IMR-90 (cell line): Measurements from ENCODE around the gene RBM5. TPM values are rescaled to one million over a fixed set of nuclear protein-coding genes. Genes with fewer than 3 reads are reported as not detected.
A peak's percentile ranks its signal among the peaks of the same experiment; 100 is the strongest.

Experiments
- ATAC-seq: fragments of 200-7000 bp; cut with Tn5 transposase; 2 replicates; pipeline ENCODE4 v1.9.1; 2020; ENCODE audit warnings: low read depth, mild to moderate bottlenecking, moderate library complexity
- BruUV-seq: library from RNA; stranded (reverse); fragments of 400-500 nt; replicated peaks from 2 replicates; lab custom pipeline; 2021; lab: Mats Ljungman, UMichigan
- CTCF ChIA-PET: fragments of 300-600 bp; formaldehyde crosslinking; extraction: SDS; loops from one replicate; lab custom pipeline; 2021; ENCODE audit warnings: antibody characterized with exemption; lab: Yijun Ruan, JAX
- POLR2A ChIA-PET: fragments of 300-600 bp; sonication (Branson Sonifier 250); formaldehyde crosslinking; loops from one replicate; lab custom pipeline; 2022; ENCODE audit warnings: antibody characterized with exemption; ENCODE audit not compliant: unreplicated experiment; lab: Charles Lee
- DNase-seq: peaks from one replicate; pipeline ENCODE4 v3.0.0; 2013
- H2AFZ ChIP-seq: replicated peaks from 2 replicates; pipeline ENCODE3; 2013; ENCODE audit warnings: low read length, mild to moderate bottlenecking; ENCODE audit not compliant: poor library complexity
- H2AK5ac ChIP-seq: 2 replicates; pipeline ENCODE4 v1.6.1; 2013; ENCODE audit warnings: low read depth, low read length, inconsistent platforms
- H2AK9ac ChIP-seq: replicated peaks from 2 replicates; pipeline ENCODE3; 2013; ENCODE audit warnings: mild to moderate bottlenecking, low read depth, low read length, moderate library complexity; ENCODE audit not compliant: poor library complexity
- H2BK120ac ChIP-seq: 2 replicates; pipeline ENCODE4 v1.6.1; 2013; ENCODE audit warnings: low read depth, low read length, inconsistent platforms
- H2BK15ac ChIP-seq: 3 replicates; pipeline ENCODE4 v1.6.1; 2013; ENCODE audit warnings: low read depth, low read length, inconsistent platforms
- H2BK20ac ChIP-seq: 2 replicates; pipeline ENCODE4 v1.6.1; 2013; ENCODE audit warnings: low read depth, mild to moderate bottlenecking, inconsistent platforms, low read length, moderate library complexity
- H2BK5ac ChIP-seq: 2 replicates; pipeline ENCODE4 v1.6.1; 2013; ENCODE audit warnings: mild to moderate bottlenecking, low read depth, low read length, inconsistent platforms; ENCODE audit not compliant: poor library complexity, severe bottlenecking
- H3K14ac ChIP-seq: replicated peaks from 2 replicates; pipeline ENCODE4 v1.6.1; 2013; ENCODE audit warnings: low read depth, low read length, inconsistent platforms
- H3K18ac ChIP-seq: 2 replicates; pipeline ENCODE4 v1.6.1; 2013; ENCODE audit warnings: low read depth, low read length, control low read depth
- H3K23ac ChIP-seq: 2 replicates; pipeline ENCODE4 v1.6.1; 2013; ENCODE audit warnings: low read depth, low read length, inconsistent platforms
- H3K27ac ChIP-seq: 2 replicates; pipeline ENCODE4 v1.5.1; 2013; ENCODE audit warnings: mild to moderate bottlenecking, control low read depth, low read length; ENCODE audit not compliant: insufficient read depth
- H3K27me3 ChIP-seq: 2 replicates; pipeline ENCODE4 v1.6.1; 2013; ENCODE audit warnings: low read length; ENCODE audit not compliant: control insufficient read depth, insufficient read depth
- H3K36me3 ChIP-seq: 2 replicates; pipeline ENCODE4 v1.6.1; 2013; ENCODE audit warnings: low read length, mixed read lengths; ENCODE audit not compliant: control insufficient read depth, insufficient read depth
- H3K4ac ChIP-seq: 2 replicates; pipeline ENCODE4 v1.6.1; 2013; ENCODE audit warnings: low read depth, low read length, inconsistent platforms
- H3K4me1 ChIP-seq: 2 replicates; pipeline ENCODE4 v1.6.1; 2013; ENCODE audit warnings: low read length, mixed read lengths; ENCODE audit not compliant: control insufficient read depth, insufficient read depth
- H3K4me2 ChIP-seq: 2 replicates; pipeline ENCODE4 v1.6.1; 2013; ENCODE audit warnings: low read depth, mild to moderate bottlenecking, control low read depth, low read length, moderate library complexity
- H3K4me3 ChIP-seq: 2 replicates; pipeline ENCODE4 v1.5.1; 2013; ENCODE audit warnings: low read depth, mild to moderate bottlenecking, control low read depth, low read length, moderate library complexity; ENCODE audit not compliant: insufficient read depth
- H3K56ac ChIP-seq: 2 replicates; pipeline ENCODE4 v1.6.1; 2013; ENCODE audit warnings: low read length, inconsistent platforms; ENCODE audit not compliant: insufficient read depth; ENCODE audit errors: extremely low read depth
- H3K79me1 ChIP-seq, 2 experiments: 2 replicates each; pipeline ENCODE4 v1.6.1; 2013; ENCODE audit warnings: low read length in 2 of 2, inconsistent platforms in 1 of 2, low read depth in 1 of 2
- H3K9ac ChIP-seq: 2 replicates; pipeline ENCODE4 v1.6.1; 2013; ENCODE audit warnings: low read depth, low read length, control low read depth
- H3K9me1 ChIP-seq: 2 replicates; pipeline ENCODE4 v1.6.1; 2013; ENCODE audit warnings: low read length, inconsistent platforms; ENCODE audit not compliant: insufficient read depth
- H3K9me3 ChIP-seq: 2 replicates; pipeline ENCODE4 v1.6.1; 2013; ENCODE audit warnings: low read length; ENCODE audit not compliant: control insufficient read depth, insufficient read depth
- H4K20me1 ChIP-seq: 2 replicates; pipeline ENCODE4 v1.6.1; 2013; ENCODE audit warnings: low read length, inconsistent platforms; ENCODE audit not compliant: insufficient read depth
- H4K5ac ChIP-seq: 2 replicates; pipeline ENCODE4 v1.6.1; 2013; ENCODE audit warnings: mild to moderate bottlenecking, low read depth, low read length, control low read depth
- H4K8ac ChIP-seq, 2 experiments: 2 replicates each; pipeline ENCODE4 v1.6.1; 2013; ENCODE audit warnings: low read depth in 2 of 2, low read length in 2 of 2, control low read depth in 1 of 2, inconsistent platforms in 1 of 2
- H4K91ac ChIP-seq: 2 replicates; pipeline ENCODE4 v1.6.1; 2013; ENCODE audit warnings: low read depth, low read length, inconsistent platforms; ENCODE audit not compliant: insufficient read depth
- BHLHE40 ChIP-seq: fragments of 150-350 bp; IDR thresholded peaks from 2 replicates; pipeline ENCODE4 v1.6.1; 2016; ENCODE audit warnings: mild to moderate bottlenecking, low read depth, low read length
- CEBPB ChIP-seq: IDR thresholded peaks from 2 replicates; pipeline ENCODE4 v1.6.1; 2012; ENCODE audit warnings: low read depth, low read length, improper control_type of control experiment
- CHD1 ChIP-seq: IDR thresholded peaks from 2 replicates; pipeline ENCODE4 v1.6.1; 2012; ENCODE audit warnings: low read depth, low read length, improper control_type of control experiment
- CTCF ChIP-seq: conservative IDR thresholded peaks from 2 replicates; pipeline ENCODE4 v1.5.1; 2012; ENCODE audit warnings: mild to moderate bottlenecking, low read depth, low read length, improper control_type of control experiment
- FOS ChIP-seq: fragments of 150-350 bp; IDR thresholded peaks from 2 replicates; pipeline ENCODE4 v1.6.1; 2016; ENCODE audit warnings: low read depth, low read length
- MAZ ChIP-seq: IDR thresholded peaks from 2 replicates; pipeline ENCODE4 v1.6.1; 2012; ENCODE audit warnings: low read depth, mild to moderate bottlenecking, low read length, improper control_type of control experiment, moderate library complexity, borderline replicate concordance
- MXI1 ChIP-seq: IDR thresholded peaks from 2 replicates; pipeline ENCODE4 v1.6.1; 2012; ENCODE audit warnings: low read depth, mild to moderate bottlenecking, low read length, moderate library complexity, borderline replicate concordance
- NFE2L2 ChIP-seq: fragments of 150-350 bp; IDR thresholded peaks from 2 replicates; pipeline ENCODE4 v1.6.1; 2016; ENCODE audit warnings: low read depth, mild to moderate bottlenecking, low read length
- POLR2A ChIP-seq: IDR thresholded peaks from 2 replicates; pipeline ENCODE4 v1.6.1; 2012; ENCODE audit warnings: mild to moderate bottlenecking, low read depth, low read length
- RAD21 ChIP-seq: IDR thresholded peaks from 2 replicates; pipeline ENCODE4 v1.6.1; 2012; ENCODE audit warnings: low read length, improper control_type of control experiment
- SMC3 ChIP-seq: fragments of 150-350 bp; IDR thresholded peaks from 2 replicates; pipeline ENCODE4 v1.6.1; 2016; ENCODE audit warnings: low read depth, mild to moderate bottlenecking, antibody characterized with exemption, low read length, moderate library complexity
- WGBS, 2 experiments: methylation state at CpG; one replicate each; pipeline versions ENCODE4 v1.1.5 to v1.1.7; 2013; ENCODE audit warnings: missing lambda C conversion rate in 2 of 2; ENCODE audit not compliant: insufficient read length in 1 of 2; ENCODE audit errors: extremely low coverage in 2 of 2; 5-methylcytosine and 5-hydroxymethylcytosine counted together
- dilution Hi-C: fragments of 300-500 bp; cut with HindIII; formaldehyde crosslinking; loops from one replicate; pipeline ENCODE4 v1.14.3; 2018; ENCODE audit warnings: low sequenced_read_pairs; ENCODE audit not compliant: unreplicated experiment
- in situ Hi-C: fragments of 300-500 bp; cut with MboI; formaldehyde crosslinking; loops from 3 replicates; pipeline ENCODE4 v1.14.3; 2019; ENCODE audit warnings: low sequenced_read_pairs, inconsistent platforms, mixed read lengths
- intact Hi-C: fragments of 100-400 bp; cut with micrococcal nuclease; formaldehyde crosslinking; loops from 2 replicates; pipeline ENCODE4 v1.10.0; 2022
- polyA plus RNA-seq, 3 experiments: library from polyadenylated mRNA; depleted of rRNA; stranded (reverse); fragments of >200 nt; gene quantifications; 2 replicates each; pipeline ENCODE4 v1.2.3, GENCODE V29; 2012; ENCODE audit warnings: low replicate concordance in 1 of 3
- total RNA-seq: library from RNA; depleted of rRNA; stranded (reverse); fragments of >200 nt; gene quantifications from 2 replicates; pipeline ENCODE4 v1.2.3, GENCODE V29; 2012
- TF ChIP-seq, protein P1 (sequence below): fragments of 150-350 bp; IDR thresholded peaks from 2 replicates; pipeline ENCODE4 v1.6.1; 2016; ENCODE audit warnings: low read depth, mild to moderate bottlenecking, low read length, moderate library complexity, borderline replicate concordance
- TF ChIP-seq, protein P2 (sequence below): fragments of 150-350 bp; IDR thresholded peaks from 2 replicates; pipeline ENCODE4 v1.6.1; 2017; ENCODE audit warnings: mild to moderate bottlenecking, antibody characterized with exemption, low read length, low read depth

RBM5 gene
- total and polyA plus RNA-seq, 2 of the 4 experiments (the other 2 are of a cell fraction): 121 to 155 TPM

DNA sequence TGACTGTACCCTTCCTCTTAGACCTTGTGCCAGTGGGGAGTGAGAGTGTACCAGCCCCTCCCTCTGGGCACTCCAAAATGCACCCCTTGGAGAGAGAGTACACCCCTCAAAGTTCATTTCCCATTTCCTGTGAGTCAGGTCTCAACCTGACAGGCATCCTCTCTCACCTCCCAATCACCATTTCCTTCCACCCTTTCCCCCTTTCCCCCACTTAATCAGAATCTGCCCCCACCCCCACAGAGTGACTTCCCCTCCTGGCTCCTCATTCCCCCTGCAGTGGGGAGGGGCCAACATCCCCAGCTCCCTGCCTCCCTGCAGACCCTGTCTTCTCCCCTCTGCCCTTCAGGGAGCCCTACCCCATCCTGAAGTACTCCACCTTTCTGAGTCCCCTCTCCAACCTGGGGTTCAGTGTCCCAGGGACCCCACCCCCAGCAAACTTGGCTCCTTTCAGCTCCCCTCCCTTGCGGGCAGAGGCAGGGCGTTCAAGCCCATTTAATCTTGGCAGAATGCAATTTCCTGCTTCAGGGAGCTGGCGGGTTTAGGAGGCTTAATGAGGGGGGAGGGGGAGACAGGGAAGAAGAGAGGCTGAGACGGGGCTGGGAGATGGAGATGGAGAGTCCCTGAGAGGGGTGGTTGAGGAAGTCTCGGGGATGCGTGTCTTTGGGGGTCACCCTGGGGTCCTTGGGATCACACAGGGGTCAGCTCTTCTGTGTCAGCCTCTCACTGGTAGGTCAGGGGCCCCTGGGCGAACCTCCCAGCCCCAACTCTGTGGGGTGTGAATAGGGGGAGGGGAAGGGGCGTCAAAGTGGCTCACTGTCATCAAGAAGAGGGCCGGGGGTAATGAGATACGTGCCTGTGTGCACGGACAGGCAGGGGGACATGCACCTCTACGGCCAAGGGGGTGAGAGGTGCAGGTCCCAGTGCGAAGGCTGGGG, 49.8 kb downstream of the RBM5 start:
- WGBS, 2 experiments: 27% methylated on average over 3 of the region's 13 CpGs; no CpG with 5 or more reads in 1 of the 2 experiments
- H3K4me3 ChIP-seq: no peak overlapping the region
- H3K27me3 ChIP-seq: peaks cover 6% of the 10 kb centered on the region; the same call in 1 of the 2 replicates
- peak overlapping the region; percentile 21; the same call in 1 of the 2 replicates for H3K4me2 ChIP-seq
- H3K9me3 ChIP-seq: no peaks in the 10 kb centered on the region
- H3K4ac ChIP-seq: peak overlapping the region; percentile 90
- H3K79me1 ChIP-seq: no peaks in the 10 kb centered on the region
- dilution Hi-C loops (no loop called here), in situ Hi-C loops (no loop called here), intact Hi-C loops (no loop called here)
- DNase-seq (no peak), ATAC-seq (peak; percentile 64)
- H3K27ac ChIP-seq: no peak overlapping the region
- H3K9me1 ChIP-seq: peaks cover 11% of the 10 kb centered on the region; the same call in 1 of the 2 replicates
- CTCF ChIA-PET: no interaction called here
- H2BK20ac ChIP-seq: peak overlapping the region; percentile 55
- peak overlapping the region; percentile 50 to 93; a peak in 3 of 4 replicates for H4K8ac ChIP-seq
- peak overlapping the region; percentile 82 for H2AFZ ChIP-seq
- peaks cover 11% of the 10 kb centered on the region for H3K4me1 ChIP-seq
- peak overlapping the region; percentile 88; the same call in 1 of the 2 replicates for H2BK120ac ChIP-seq
- H3K36me3 ChIP-seq: no peaks in the 10 kb centered on the region
- no TSS peak for BruUV-seq
- H4K91ac ChIP-seq: peak overlapping the region; percentile 74
- H2BK15ac ChIP-seq: peak overlapping the region; percentile 79; the same call in 1 of the 3 replicates
- H3K9ac ChIP-seq: no peak overlapping the region
- no peaks in the 10 kb centered on the region for H4K20me1 ChIP-seq
- H2AK5ac ChIP-seq: peak overlapping the region; percentile 82
- H3K14ac ChIP-seq: peak overlapping the region; percentile 82
- POLR2A ChIA-PET: interaction anchor here (0.6 kb wide), 1 partner anchor 56 kb away, joined by 12 read pairs; no protein-coding TSS in a partner anchor
- peak overlapping the region; percentile 73 for H4K5ac ChIP-seq
- H2BK5ac ChIP-seq: no peak overlapping the region
- peak overlapping the region; percentile 60 for H2AK9ac ChIP-seq
- no peak overlapping the region for H3K56ac ChIP-seq
- no peak overlapping the region; the same call in 1 of the 2 replicates for H3K23ac ChIP-seq
- H3K18ac ChIP-seq: peak overlapping the region; percentile 49; the same call in 1 of the 2 replicates
- TF ChIP-seq, protein P1, sequence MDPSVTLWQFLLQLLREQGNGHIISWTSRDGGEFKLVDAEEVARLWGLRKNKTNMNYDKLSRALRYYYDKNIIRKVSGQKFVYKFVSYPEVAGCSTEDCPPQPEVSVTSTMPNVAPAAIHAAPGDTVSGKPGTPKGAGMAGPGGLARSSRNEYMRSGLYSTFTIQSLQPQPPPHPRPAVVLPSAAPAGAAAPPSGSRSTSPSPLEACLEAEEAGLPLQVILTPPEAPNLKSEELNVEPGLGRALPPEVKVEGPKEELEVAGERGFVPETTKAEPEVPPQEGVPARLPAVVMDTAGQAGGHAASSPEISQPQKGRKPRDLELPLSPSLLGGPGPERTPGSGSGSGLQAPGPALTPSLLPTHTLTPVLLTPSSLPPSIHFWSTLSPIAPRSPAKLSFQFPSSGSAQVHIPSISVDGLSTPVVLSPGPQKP: no peak
- TF ChIP-seq BHLHE40 (no peak), NFE2L2 (no peak), MAZ (no peak), FOS (no peak), RAD21 (no peak), POLR2A (no peak), SMC3 (no peak), CEBPB (no peak), CTCF (no peak), MXI1 (no peak), CHD1 (no peak)
- TF ChIP-seq, protein P2, sequence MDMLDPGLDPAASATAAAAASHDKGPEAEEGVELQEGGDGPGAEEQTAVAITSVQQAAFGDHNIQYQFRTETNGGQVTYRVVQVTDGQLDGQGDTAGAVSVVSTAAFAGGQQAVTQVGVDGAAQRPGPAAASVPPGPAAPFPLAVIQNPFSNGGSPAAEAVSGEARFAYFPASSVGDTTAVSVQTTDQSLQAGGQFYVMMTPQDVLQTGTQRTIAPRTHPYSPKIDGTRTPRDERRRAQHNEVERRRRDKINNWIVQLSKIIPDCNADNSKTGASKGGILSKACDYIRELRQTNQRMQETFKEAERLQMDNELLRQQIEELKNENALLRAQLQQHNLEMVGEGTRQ: no peak
